ENCODE measurements around the gene GALNT15.
A peak's percentile ranks its signal among the peaks of the same experiment; 100 is the strongest.

GALNT15 gene

DNA sequence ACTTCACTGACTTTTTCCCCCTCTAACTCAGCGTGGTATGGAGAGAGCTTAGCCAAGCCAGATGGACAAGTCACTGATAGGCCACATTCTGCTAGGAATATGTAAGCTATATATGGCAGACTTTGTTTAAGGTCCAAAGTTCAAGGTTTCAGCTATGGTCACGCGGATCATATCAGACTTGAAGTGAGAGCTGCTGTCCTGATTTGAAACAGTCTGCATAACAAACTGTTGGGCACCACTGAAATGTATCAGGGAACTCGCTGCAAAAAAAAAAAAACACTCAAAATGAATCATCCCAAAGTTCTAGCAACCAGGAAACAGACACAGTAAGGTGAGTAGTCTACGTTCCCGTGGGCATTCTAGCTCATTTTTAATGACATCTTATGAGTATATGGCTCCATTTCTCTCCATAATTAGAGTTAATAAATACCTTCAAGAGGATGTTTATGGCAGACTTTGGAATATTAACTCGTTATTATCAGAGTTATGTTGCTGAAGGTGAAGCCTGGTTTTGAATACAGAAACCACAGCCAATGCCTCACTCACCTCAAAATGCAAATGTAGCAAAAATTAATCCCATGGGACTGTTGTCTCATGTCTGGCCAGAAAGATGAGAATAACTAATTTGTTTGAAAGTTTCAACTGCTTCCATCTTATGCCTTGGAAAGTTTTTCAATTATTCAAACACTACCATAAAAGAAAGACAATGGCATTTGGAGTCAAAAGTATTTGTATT is 77.9 kb downstream of the GALNT15 start:
- Mint-ChIP-seq H3K36me3 (ENCODE audit: low read depth) (peaks cover 2% of the 10 kb centered on the region), H3K4me1 (ENCODE audit: low read depth) (peaks cover 17% of the 10 kb centered on the region), H3K27ac (no peak overlapping the region), H3K9me3 (no peaks in the 10 kb centered on the region), H3K4me3 (no peak overlapping the region), H3K27me3 (ENCODE audit: low read depth) (no peaks in the 10 kb centered on the region)
- no peak for DNase-seq (ENCODE audit: low spot score)

GRCh38 chr3:16252988-16253387 is 78.5 kb downstream of the GALNT15 start:
- Mint-ChIP-seq H3K27me3 (ENCODE audit: low read depth) (no peaks in the 10 kb centered on the region), H3K27ac (no peak overlapping the region), H3K4me3 (no peak overlapping the region), H3K4me1 (ENCODE audit: low read depth) (peaks cover 15% of the 10 kb centered on the region), H3K9me3 (no peaks in the 10 kb centered on the region), H3K36me3 (ENCODE audit: low read depth) (peaks cover 2% of the 10 kb centered on the region)
- no peak for DNase-seq (ENCODE audit: low spot score)

DNA sequence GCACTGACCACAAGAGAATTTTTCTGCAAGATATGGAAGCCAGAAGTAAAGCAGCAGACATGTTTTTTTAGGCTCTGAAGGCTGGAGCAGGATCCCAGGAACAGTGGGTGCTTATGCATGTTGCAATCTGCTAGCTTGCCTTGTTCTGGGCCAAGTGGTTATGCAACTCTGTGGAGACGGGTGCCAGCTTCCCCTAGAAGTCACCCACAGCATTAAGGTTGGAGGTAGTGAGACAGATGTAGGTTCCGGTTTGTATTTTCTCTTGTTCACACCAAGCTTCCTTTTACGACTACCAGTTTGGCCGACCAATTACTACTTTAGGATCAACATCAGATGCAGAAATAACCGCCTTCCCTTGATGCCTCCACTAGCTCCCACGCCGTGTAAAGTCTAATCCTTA is 79.1 kb downstream of the GALNT15 start:
- no peak overlapping the region for H3K4me3 Mint-ChIP-seq
- DNase-seq (ENCODE audit: low spot score) = no peak
- H3K4me1 Mint-ChIP-seq (ENCODE audit: low read depth) = peaks cover 13% of the 10 kb centered on the region
- no peaks in the 10 kb centered on the region for H3K9me3 Mint-ChIP-seq
- H3K36me3 Mint-ChIP-seq (ENCODE audit: low read depth) = peaks cover 2% of the 10 kb centered on the region
- no peak overlapping the region for H3K27ac Mint-ChIP-seq
- no peaks in the 10 kb centered on the region for H3K27me3 Mint-ChIP-seq (ENCODE audit: low read depth)

DNA sequence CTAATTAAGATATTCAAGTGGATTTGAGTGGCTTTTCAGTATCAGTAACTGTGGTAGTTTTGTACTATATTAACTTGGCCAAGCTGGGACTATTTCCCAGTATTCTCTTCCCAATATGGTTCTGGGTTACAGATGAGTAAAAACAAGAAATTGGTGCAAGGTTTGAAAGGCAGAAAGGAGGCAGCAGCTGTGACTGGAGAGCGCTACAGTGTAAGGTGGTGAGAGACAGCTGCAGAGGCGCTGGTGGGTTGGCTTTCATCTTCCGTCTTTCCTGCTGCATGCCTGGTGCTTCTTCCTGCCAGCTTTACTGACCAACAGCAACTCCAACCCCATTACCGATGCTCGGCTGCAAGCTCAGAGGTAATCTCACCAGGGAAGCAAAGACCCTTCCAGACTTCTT is 80.4 kb downstream of the GALNT15 start:
- peak overlapping the region; percentile 58 for H3K4me3 Mint-ChIP-seq
- H3K27ac Mint-ChIP-seq = peak overlapping the region; percentile 3
- H3K27me3 Mint-ChIP-seq (ENCODE audit: low read depth) = no peaks in the 10 kb centered on the region
- no peaks in the 10 kb centered on the region for H3K9me3 Mint-ChIP-seq
- no peak for DNase-seq (ENCODE audit: low spot score)
- H3K36me3 Mint-ChIP-seq (ENCODE audit: low read depth) = peaks cover 7% of the 10 kb centered on the region
- peaks cover 14% of the 10 kb centered on the region for H3K4me1 Mint-ChIP-seq (ENCODE audit: low read depth)

DNA sequence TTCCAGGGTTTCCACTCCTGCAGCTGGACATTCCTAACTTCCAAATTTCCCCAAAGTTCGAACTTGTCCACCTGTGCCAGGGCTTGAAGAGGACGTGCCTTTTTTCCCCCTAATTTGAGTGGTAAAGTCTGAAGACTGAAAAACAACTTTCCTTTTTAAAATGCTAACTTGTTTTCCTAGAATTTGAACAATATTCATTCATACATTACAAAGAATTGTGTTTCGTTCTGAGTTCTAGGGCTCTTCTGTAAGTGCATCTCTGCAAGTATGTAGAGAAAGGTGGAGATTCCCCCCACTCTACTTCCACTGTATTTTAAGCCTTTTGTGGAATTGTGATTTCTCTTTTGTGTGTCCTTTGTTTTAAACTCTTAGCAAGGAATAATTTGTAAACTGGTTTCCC is 80.8 kb downstream of the GALNT15 start:
- H3K27ac Mint-ChIP-seq = no peak overlapping the region
- H3K4me1 Mint-ChIP-seq (ENCODE audit: low read depth) = peaks cover 14% of the 10 kb centered on the region
- no peak for DNase-seq (ENCODE audit: low spot score)
- peaks cover 9% of the 10 kb centered on the region for H3K36me3 Mint-ChIP-seq (ENCODE audit: low read depth)
- H3K27me3 Mint-ChIP-seq (ENCODE audit: low read depth) = no peaks in the 10 kb centered on the region
- H3K4me3 Mint-ChIP-seq = peak overlapping the region; percentile 58
- no peaks in the 10 kb centered on the region for H3K9me3 Mint-ChIP-seq

GRCh38 chr3:16255726-16256125 is 81.2 kb downstream of the GALNT15 start:
- Mint-ChIP-seq H3K27ac (no peak overlapping the region), H3K27me3 (ENCODE audit: low read depth) (no peaks in the 10 kb centered on the region), H3K4me3 (no peak overlapping the region), H3K36me3 (ENCODE audit: low read depth) (peaks cover 9% of the 10 kb centered on the region), H3K4me1 (ENCODE audit: low read depth) (peaks cover 14% of the 10 kb centered on the region), H3K9me3 (no peaks in the 10 kb centered on the region)
- no peak for DNase-seq (ENCODE audit: low spot score)

DNA sequence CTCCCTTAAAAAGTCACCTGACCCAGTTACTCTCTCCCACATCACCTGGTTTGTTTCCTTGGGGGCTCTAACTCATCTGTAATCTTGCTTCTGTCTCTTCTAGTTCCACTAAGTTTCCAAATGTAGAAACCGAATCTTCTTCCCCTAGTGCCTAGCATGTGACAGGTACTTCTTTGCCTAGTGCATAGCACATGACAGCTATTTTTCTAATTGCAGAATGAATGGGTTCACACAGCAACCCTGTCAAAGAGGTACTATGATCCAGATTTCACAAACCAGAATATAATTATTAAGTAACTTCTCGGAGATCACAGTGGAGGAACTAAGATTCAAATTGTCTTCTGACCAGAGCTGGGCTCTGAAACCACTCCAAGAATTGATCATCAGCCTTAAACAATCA is 82.8 kb downstream of the GALNT15 start:
- Mint-ChIP-seq H3K4me3 (no peak overlapping the region), H3K4me1 (ENCODE audit: low read depth) (peaks cover 14% of the 10 kb centered on the region), H3K27me3 (ENCODE audit: low read depth) (no peaks in the 10 kb centered on the region), H3K36me3 (ENCODE audit: low read depth) (peaks cover 9% of the 10 kb centered on the region), H3K27ac (no peak overlapping the region), H3K9me3 (no peaks in the 10 kb centered on the region)
- no peak for DNase-seq (ENCODE audit: low spot score)

DNA sequence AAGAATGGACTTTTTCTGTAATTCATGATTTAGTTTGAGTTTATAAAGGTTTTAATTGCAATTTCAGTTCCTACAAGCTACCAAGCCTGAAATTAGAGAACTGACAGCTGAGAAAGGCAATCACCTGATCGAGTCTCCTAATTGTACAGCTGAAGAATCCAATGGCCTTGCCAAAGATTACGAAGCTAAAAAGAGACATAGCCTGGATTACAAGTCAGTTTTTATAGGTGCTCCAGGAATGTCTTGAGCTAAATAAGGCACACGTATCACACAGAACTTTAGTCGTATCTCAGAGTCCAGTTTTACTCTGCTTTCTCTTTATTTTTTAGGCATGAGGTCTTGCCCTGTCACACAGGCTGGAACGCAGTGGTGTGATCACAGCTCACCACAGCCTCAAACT is 83.7 kb downstream of the GALNT15 start:
- Mint-ChIP-seq H3K4me1 (ENCODE audit: low read depth) (peaks cover 14% of the 10 kb centered on the region), H3K27ac (no peak overlapping the region), H3K9me3 (no peaks in the 10 kb centered on the region), H3K36me3 (ENCODE audit: low read depth) (peaks cover 9% of the 10 kb centered on the region), H3K27me3 (ENCODE audit: low read depth) (no peaks in the 10 kb centered on the region), H3K4me3 (no peak overlapping the region)
- DNase-seq (ENCODE audit: low spot score) = no peak

GRCh38 chr3:16258866-16259265 is 84.4 kb downstream of the GALNT15 start:
- Mint-ChIP-seq H3K4me1 (ENCODE audit: low read depth) (peaks cover 15% of the 10 kb centered on the region), H3K27ac (no peak overlapping the region), H3K4me3 (no peak overlapping the region), H3K27me3 (ENCODE audit: low read depth) (no peaks in the 10 kb centered on the region), H3K36me3 (ENCODE audit: low read depth) (peaks cover 9% of the 10 kb centered on the region), H3K9me3 (no peaks in the 10 kb centered on the region)
- DNase-seq (ENCODE audit: low spot score) = no peak

DNA sequence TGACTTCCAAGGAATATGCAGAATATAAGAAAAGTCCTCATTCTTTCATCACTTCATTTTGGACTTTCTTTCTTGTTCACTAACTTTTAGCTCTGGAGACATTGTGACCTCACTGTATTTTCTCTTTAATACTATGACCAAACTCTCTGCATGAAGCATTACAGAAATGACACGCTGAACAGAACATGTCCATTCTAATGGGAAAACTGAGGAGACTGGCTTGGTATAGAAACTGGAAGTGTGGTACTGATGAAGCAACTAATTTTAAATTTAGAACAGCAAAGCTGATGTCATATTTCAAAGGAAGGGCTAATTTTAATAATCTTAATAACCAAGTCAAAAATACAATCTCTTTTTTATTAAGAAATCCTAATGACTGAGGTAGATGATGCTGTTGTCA is 85.6 kb downstream of the GALNT15 start:
- no peak for DNase-seq (ENCODE audit: low spot score)
- Mint-ChIP-seq H3K36me3 (ENCODE audit: low read depth) (peaks cover 9% of the 10 kb centered on the region), H3K4me1 (ENCODE audit: low read depth) (peaks cover 10% of the 10 kb centered on the region), H3K27me3 (ENCODE audit: low read depth) (no peaks in the 10 kb centered on the region), H3K4me3 (no peak overlapping the region), H3K27ac (no peak overlapping the region), H3K9me3 (no peaks in the 10 kb centered on the region)

DNA sequence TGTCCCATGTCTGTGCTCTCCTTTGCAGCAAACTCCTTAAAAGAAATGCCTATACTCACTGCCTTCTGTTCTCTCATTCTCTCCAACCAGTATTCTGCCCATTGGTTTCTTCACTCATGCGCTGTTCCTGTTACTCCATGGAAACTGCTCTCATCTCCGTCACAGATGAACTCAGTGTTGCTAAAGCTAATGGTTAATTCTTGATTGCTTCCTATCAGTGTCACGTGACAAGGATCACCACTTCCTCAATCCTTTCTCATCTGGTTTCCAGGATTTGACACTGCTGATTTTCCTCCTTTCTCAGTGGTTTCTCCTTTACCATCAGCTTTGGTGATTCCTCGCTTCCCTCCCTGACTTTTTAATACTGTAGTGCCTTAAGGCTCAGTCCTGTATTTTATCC is 87.7 kb downstream of the GALNT15 start:
- DNase-seq (ENCODE audit: low spot score) = no peak
- Mint-ChIP-seq H3K27ac (no peak overlapping the region), H3K4me1 (ENCODE audit: low read depth) (peaks cover 13% of the 10 kb centered on the region), H3K27me3 (ENCODE audit: low read depth) (no peaks in the 10 kb centered on the region), H3K36me3 (ENCODE audit: low read depth) (peaks cover 7% of the 10 kb centered on the region), H3K9me3 (no peaks in the 10 kb centered on the region), H3K4me3 (no peak overlapping the region)

DNA sequence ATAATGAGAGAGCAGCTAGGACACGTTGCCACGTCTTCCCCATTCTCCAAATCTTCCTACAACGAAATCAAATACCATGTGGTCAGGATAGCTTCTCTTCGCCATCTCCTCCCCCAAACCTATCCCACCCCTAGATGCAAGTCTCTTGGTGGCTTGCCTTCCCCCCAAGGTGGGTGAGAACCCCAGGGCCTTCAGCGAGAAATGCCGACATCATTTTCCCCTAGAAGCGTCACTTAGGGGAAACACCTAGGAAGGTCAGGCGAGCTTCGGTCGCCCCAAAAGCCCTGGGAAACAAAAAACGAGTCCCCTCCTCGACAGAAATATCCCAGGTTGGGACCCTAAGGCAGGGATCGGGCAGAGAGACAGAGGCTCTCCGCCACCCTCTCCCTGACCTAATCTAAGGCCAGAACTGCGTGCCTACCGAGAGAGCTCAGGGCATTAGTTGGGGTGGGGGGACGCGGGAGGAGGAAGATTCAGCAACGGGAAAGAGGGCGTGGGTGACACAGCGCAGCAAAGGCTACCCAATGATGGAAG is 89.8 kb downstream of the GALNT15 start:
- no peak for DNase-seq (ENCODE audit: low spot score)
- H3K27ac Mint-ChIP-seq = peak overlapping the region; percentile 99
- H3K27me3 Mint-ChIP-seq (ENCODE audit: low read depth) = no peaks in the 10 kb centered on the region
- no peaks in the 10 kb centered on the region for H3K9me3 Mint-ChIP-seq
- H3K4me3 Mint-ChIP-seq = peak overlapping the region; percentile 98
- peaks cover 22% of the 10 kb centered on the region for H3K4me1 Mint-ChIP-seq (ENCODE audit: low read depth)
- peaks cover 5% of the 10 kb centered on the region for H3K36me3 Mint-ChIP-seq (ENCODE audit: low read depth)

- Mint-ChIP-seq H3K9me3 (no peaks in the 10 kb centered on the region), H3K27me3 (ENCODE audit: low read depth) (no peaks in the 10 kb centered on the region), H3K36me3 (ENCODE audit: low read depth) (peaks cover 5% of the 10 kb centered on the region), H3K27ac (peak within 1 kb of the TSS; percentile 99), H3K4me3 (peak within 1 kb of the TSS; percentile 98), H3K4me1 (ENCODE audit: low read depth) (peaks cover 22% of the 10 kb centered on the region)
- DNase-seq (ENCODE audit: low spot score) = peak; percentile 99
Observed at GRCh38 chr3:16264708-16265454, 90.4 kb downstream of the GALNT15 start, which contains the start of the genes DPH3 and OXNAD1. Gene DPH3 (minus strand): TSS chr3:16264943. CDS start chr3:16264876, 67 bp downstream. Gene OXNAD1 (plus strand): TSS chr3:16265212. CDS start chr3:16270953, 5,741 bp downstream.

- peaks cover 6% of the 10 kb centered on the region for H3K36me3 Mint-ChIP-seq (ENCODE audit: low read depth)
Observed at GRCh38 chr3:16265455-16265786, 90.9 kb downstream of the GALNT15 start.

More at GRCh38 chr3:16265455-16265786, 90.9 kb downstream of the GALNT15 start:
- peak overlapping the region; percentile 99 for H3K27ac Mint-ChIP-seq
- no peak for DNase-seq (ENCODE audit: low spot score)
- H3K9me3 Mint-ChIP-seq = no peaks in the 10 kb centered on the region
- H3K4me1 Mint-ChIP-seq (ENCODE audit: low read depth) = peaks cover 22% of the 10 kb centered on the region
- no peaks in the 10 kb centered on the region for H3K27me3 Mint-ChIP-seq (ENCODE audit: low read depth)
- H3K4me3 Mint-ChIP-seq = peak overlapping the region; percentile 98

All from T-helper 2 cell treated with Interferon-gamma antibody and Interleukin-4, amounts not matched to agents 5 μg/mL and 100 μg/mL, for 36 hours (primary cell).